Colonic mucosa (tissue), 4 donors: ENCODE data around the gene SNRNP70. TPM values are rescaled to one million over a fixed set of nuclear protein-coding genes. Genes with fewer than 3 reads are reported as not detected.

ENCODE experiments used
- DNase-seq: peaks from one replicate; pipeline ENCODE4 v3.0.0-alpha.2; 2020
- H3K27ac ChIP-seq: fragments of 200-600 bp; one replicate; pipeline ENCODE4 v1.8.0; 2021
- H3K27me3 ChIP-seq: fragments of 200-600 bp; one replicate; pipeline ENCODE4 v1.8.0; 2021
- H3K36me3 ChIP-seq: fragments of 200-600 bp; one replicate; pipeline ENCODE4 v1.8.0; 2021
- H3K4me1 ChIP-seq: fragments of 200-600 bp; one replicate; pipeline ENCODE4 v1.8.0; 2021; ENCODE audit warnings: mild to moderate bottlenecking
- H3K4me3 ChIP-seq: fragments of 200-600 bp; one replicate; pipeline ENCODE4 v1.8.0; 2021
- H3K9ac ChIP-seq, 2 donors: one replicate each; pipeline ENCODE4 v1.7.0; 2013; ENCODE audit warnings: control low read depth in 2 of 2, low read depth in 2 of 2, low read length in 2 of 2
- H3K9me3 ChIP-seq: fragments of 200-600 bp; one replicate; pipeline ENCODE4 v1.8.0; 2021
- intact Hi-C: fragments of 100-400 bp; cut with DNase I; formaldehyde crosslinking; loops from one replicate; pipeline ENCODE4 v1.14.1; 2022
- total RNA-seq, 2 donors: library from RNA; stranded (reverse); fragmentation: NEBNext Ultra II Directional in 1 of 2; extraction: Animal tissue kit (Norgen Biotek cat#: 25700) in 1 of 2; gene quantifications; one replicate each; pipeline ENCODE4 v1.2.1, GENCODE V29; 2021
- TF ChIP-seq, protein P1 (sequence below): fragments of 200-600 bp; IDR thresholded peaks from one replicate; pipeline ENCODE4 v1.8.0; 2022; ENCODE audit warnings: antibody characterized with exemption, mild to moderate bottlenecking
- donor health status: healthy.
- donor health status: DM: no; HTN: no; CAD: no.
- donor health status: DM: no; HTN: no; CAD: no.

SNRNP70 gene
- total RNA-seq, 2 donors from 2014 or later: 124 to 204 TPM

GRCh38 chr19:49094505-49095482 is 9.5 kb downstream of the SNRNP70 start:
- TF ChIP-seq, protein P1, sequence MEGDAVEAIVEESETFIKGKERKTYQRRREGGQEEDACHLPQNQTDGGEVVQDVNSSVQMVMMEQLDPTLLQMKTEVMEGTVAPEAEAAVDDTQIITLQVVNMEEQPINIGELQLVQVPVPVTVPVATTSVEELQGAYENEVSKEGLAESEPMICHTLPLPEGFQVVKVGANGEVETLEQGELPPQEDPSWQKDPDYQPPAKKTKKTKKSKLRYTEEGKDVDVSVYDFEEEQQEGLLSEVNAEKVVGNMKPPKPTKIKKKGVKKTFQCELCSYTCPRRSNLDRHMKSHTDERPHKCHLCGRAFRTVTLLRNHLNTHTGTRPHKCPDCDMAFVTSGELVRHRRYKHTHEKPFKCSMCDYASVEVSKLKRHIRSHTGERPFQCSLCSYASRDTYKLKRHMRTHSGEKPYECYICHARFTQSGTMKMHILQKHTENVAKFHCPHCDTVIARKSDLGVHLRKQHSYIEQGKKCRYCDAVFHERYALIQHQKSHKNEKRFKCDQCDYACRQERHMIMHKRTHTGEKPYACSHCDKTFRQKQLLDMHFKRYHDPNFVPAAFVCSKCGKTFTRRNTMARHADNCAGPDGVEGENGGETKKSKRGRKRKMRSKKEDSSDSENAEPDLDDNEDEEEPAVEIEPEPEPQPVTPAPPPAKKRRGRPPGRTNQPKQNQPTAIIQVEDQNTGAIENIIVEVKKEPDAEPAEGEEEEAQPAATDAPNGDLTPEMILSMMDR: no peak
- H3K4me3 ChIP-seq: no peak overlapping the region
- intact Hi-C loops: loop anchor here (5.0 kb wide), 2 partner anchors 53 to 113 kb away; no protein-coding TSS in a partner anchor
- H3K9ac ChIP-seq: no peak overlapping the region
- no peak for DNase-seq
- H3K9me3 ChIP-seq: no peaks in the 10 kb centered on the region
- peaks cover 20% of the 10 kb centered on the region for H3K36me3 ChIP-seq
- H3K27me3 ChIP-seq: no peaks in the 10 kb centered on the region
- no peaks in the 10 kb centered on the region for H3K4me1 ChIP-seq
- H3K27ac ChIP-seq: no peak overlapping the region

- DNase-seq: peak; percentile 76
- H3K27me3 ChIP-seq: no peaks in the 10 kb centered on the region
- H3K27ac ChIP-seq: no peak overlapping the region
- intact Hi-C loops: loop anchor here (5.0 kb wide), 2 partner anchors 50 to 110 kb away; no protein-coding TSS in a partner anchor
- H3K4me3 ChIP-seq: no peak overlapping the region
- TF ChIP-seq, protein P1: peak; percentile 99
- no peaks in the 10 kb centered on the region for H3K4me1 ChIP-seq
- H3K9ac ChIP-seq: no peak overlapping the region
- peaks cover 26% of the 10 kb centered on the region for H3K36me3 ChIP-seq
- no peaks in the 10 kb centered on the region for H3K9me3 ChIP-seq
These were observed 12.4 kb downstream of the SNRNP70 start for GRCh38 chr19:49097453-49098288.

GRCh38 chr19:49098795-49099194 is 13.5 kb downstream of the SNRNP70 start:
- Histone ChIP-seq H3K4me3 (no peak overlapping the region), H3K27me3 (no peaks in the 10 kb centered on the region), H3K27ac (no peak overlapping the region), H3K36me3 (peaks cover 29% of the 10 kb centered on the region), H3K9ac (no peak overlapping the region), H3K9me3 (no peaks in the 10 kb centered on the region), H3K4me1 (no peaks in the 10 kb centered on the region)
- TF ChIP-seq, protein P1: no peak
- intact Hi-C loops: loop anchor here (5.0 kb wide), 2 partner anchors 49 to 109 kb away; no protein-coding TSS in a partner anchor
- DNase-seq: no peak

DNA sequence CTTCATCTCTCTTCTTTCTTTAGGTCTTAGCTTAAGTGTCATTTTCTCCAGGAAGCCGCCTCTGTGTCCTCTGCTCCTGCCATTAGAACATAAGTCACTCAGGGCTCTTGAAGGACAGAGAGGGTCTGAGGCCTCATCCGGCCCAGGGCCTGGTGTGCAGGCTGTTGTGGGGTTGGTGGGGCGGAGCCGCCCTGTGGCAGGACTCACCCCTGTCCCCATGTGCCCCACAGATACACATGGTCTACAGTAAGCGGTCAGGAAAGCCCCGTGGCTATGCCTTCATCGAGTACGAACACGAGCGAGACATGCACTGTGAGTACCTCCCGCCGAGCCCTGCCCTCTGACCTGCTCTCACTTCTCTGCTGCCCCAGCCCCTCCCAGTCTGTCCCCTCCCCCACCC is 15.9 kb downstream of the SNRNP70 start:
- Histone ChIP-seq H3K27ac (no peak overlapping the region), H3K9ac (no peak overlapping the region), H3K4me1 (no peaks in the 10 kb centered on the region), H3K27me3 (no peaks in the 10 kb centered on the region), H3K9me3 (no peaks in the 10 kb centered on the region), H3K4me3 (no peak overlapping the region), H3K36me3 (peaks cover 29% of the 10 kb centered on the region)
- TF ChIP-seq, protein P1: no peak
- intact Hi-C loops: no loop called here
- DNase-seq: no peak

GRCh38 chr19:49102303-49102702 is 17.1 kb downstream of the SNRNP70 start:
- Histone ChIP-seq H3K9ac (no peak overlapping the region), H3K4me3 (no peak overlapping the region), H3K27ac (no peak overlapping the region), H3K4me1 (no peaks in the 10 kb centered on the region), H3K36me3 (peaks cover 33% of the 10 kb centered on the region), H3K27me3 (no peaks in the 10 kb centered on the region), H3K9me3 (no peaks in the 10 kb centered on the region)
- TF ChIP-seq, protein P1: no peak
- DNase-seq: no peak
- intact Hi-C loops: no loop called here
